Bronchial epithelial cell (primary cell): ENCODE measurements around the gene ACTN1. TPM values are rescaled to one million over a fixed set of nuclear protein-coding genes. Genes with fewer than 3 reads are reported as not detected.
"Not testable (repeated sequence)": the region's sequence is repeated elsewhere in the genome, so short reads cannot be mapped to it uniquely, and the experiment has no call there.

Experiments
- DNase-seq: peaks from one replicate; pipeline ENCODE4 v3.0.0-alpha.2; 2010; ENCODE audit warnings: low read depth
- FAIRE-seq: peaks from 2 replicates; lab custom pipeline; 2011; peaks lifted over from hg19 to GRCh38; lab: Jason Lieb, UNC
- H3K27me3 ChIP-seq: 2 replicates; pipeline ENCODE4 v1.5.1; 2011; ENCODE audit warnings: low read length; ENCODE audit not compliant: control insufficient read depth, insufficient read depth
- H3K36me3 ChIP-seq: 2 replicates; pipeline ENCODE4 v1.5.1; 2011; ENCODE audit warnings: low read length; ENCODE audit not compliant: control insufficient read depth, insufficient read depth
- H3K4me3 ChIP-seq: 2 replicates; pipeline ENCODE4 v1.5.1; 2011; ENCODE audit warnings: mild to moderate bottlenecking, low read depth, low read length, control low read depth
- CTCF ChIP-seq: IDR thresholded peaks from 2 replicates; pipeline ENCODE4 v1.5.1; 2011; ENCODE audit warnings: mild to moderate bottlenecking, moderate library complexity, low read length, control low read depth, inconsistent platforms; ENCODE audit not compliant: insufficient read depth, severe bottlenecking
- total RNA-seq: library from RNA; depleted of rRNA; stranded (reverse); fragments of >200 nt; gene quantifications from 2 replicates; pipeline ENCODE4 v1.2.1, GENCODE V29; 2014

The ACTN1 gene
- total RNA-seq, 1 donor from 2014 or later: 165 TPM

- FAIRE-seq: no peak
- no peak for DNase-seq
Measured at GRCh38 chr14:68854421-68854820, 124.7 kb downstream of the ACTN1 start.

GRCh38 chr14:68853749-68854148 lies 125.4 kb downstream of the ACTN1 start:
- FAIRE-seq (no peak), DNase-seq (no peak)
- no peaks in the 10 kb centered on the region for H3K36me3 ChIP-seq
- TF ChIP-seq CTCF: no peak
- H3K27me3 ChIP-seq: no peaks in the 10 kb centered on the region
- no peak overlapping the region for H3K4me3 ChIP-seq

More at GRCh38 chr14:68854421-68854820, 124.7 kb downstream of the ACTN1 start:
- no peak for TF ChIP-seq CTCF
- Histone ChIP-seq H3K27me3 (no peaks in the 10 kb centered on the region), H3K36me3 (no peaks in the 10 kb centered on the region), H3K4me3 (no peak overlapping the region)

GRCh38 chr14:68852493-68852892 lies 126.6 kb downstream of the ACTN1 start:
- H3K27me3 ChIP-seq: not testable (repeated sequence)

GRCh38 chr14:68851078-68851477 lies 128.0 kb downstream of the ACTN1 start:
- FAIRE-seq (no peak), DNase-seq (no peak)
- H3K4me3 ChIP-seq: no peak overlapping the region
- H3K27me3 ChIP-seq: no peaks in the 10 kb centered on the region
- no peak for TF ChIP-seq CTCF
- no peaks in the 10 kb centered on the region for H3K36me3 ChIP-seq

More at GRCh38 chr14:68852493-68852892, 126.6 kb downstream of the ACTN1 start:
- not testable (repeated sequence) for H3K4me3 ChIP-seq, FAIRE-seq, H3K36me3 ChIP-seq, DNase-seq

- no peaks in the 10 kb centered on the region for H3K36me3 ChIP-seq
- H3K4me3 ChIP-seq: no peak overlapping the region
- TF ChIP-seq CTCF: no peak
- no peak for DNase-seq
- H3K27me3 ChIP-seq: no peaks in the 10 kb centered on the region
- FAIRE-seq: no peak
Measured at GRCh38 chr14:68849416-68849815, 129.7 kb downstream of the ACTN1 start.

GRCh38 chr14:68848253-68848652 lies 130.8 kb downstream of the ACTN1 start:
- FAIRE-seq: no peak
- H3K27me3 ChIP-seq: no peaks in the 10 kb centered on the region
- H3K4me3 ChIP-seq: no peak overlapping the region
- DNase-seq: no peak
- no peak for TF ChIP-seq CTCF
- H3K36me3 ChIP-seq: no peaks in the 10 kb centered on the region

GRCh38 chr14:68847640-68848039 lies 131.5 kb downstream of the ACTN1 start:
- not testable (repeated sequence) for H3K27me3 ChIP-seq, H3K36me3 ChIP-seq, DNase-seq, FAIRE-seq, H3K4me3 ChIP-seq
